ENCODE measurements around the gene ACOXL. TPM values are rescaled to one million over a fixed set of nuclear protein-coding genes. Genes with fewer than 3 reads are reported as not detected.

ACOXL gene
- total RNA-seq, 2 donors from 2014 or later = 0.52 TPM; not detected in 1

DNA sequence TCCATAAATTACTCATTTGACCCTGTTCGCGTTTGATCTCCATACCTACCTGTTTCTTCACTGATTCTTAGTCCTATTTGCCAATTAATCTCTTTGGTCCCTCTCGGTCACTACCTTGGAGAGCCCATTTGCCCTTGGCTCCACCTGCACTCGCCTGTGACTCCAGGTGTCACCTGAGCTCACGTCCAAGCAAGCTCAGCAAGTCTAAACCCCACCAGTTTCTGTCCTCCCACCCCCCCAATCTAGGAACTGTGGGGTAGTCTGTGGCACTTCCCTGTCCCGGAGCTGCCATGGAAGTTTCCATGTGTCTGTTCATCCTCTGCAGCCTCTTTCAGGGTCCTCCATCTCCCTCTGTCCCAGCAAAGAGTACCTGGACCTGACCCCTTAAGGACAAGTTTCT, 320.2 kb downstream of the ACOXL start:
- WGBS, 2 donors = 71 to 77% methylated on average over 6 of the region's 6 CpGs
- no peaks in the 10 kb centered on the region for H3K9me3 ChIP-seq
- H3K27me3 ChIP-seq = no peaks in the 10 kb centered on the region
- no peak overlapping the region for H3K27ac ChIP-seq
- DNase-seq = no peak
- no peak for ATAC-seq
- no peak overlapping the region for H3K4me3 ChIP-seq
- H3K36me3 ChIP-seq (replicated peaks in 1 of 2; ENCODE audit: insufficient read depth in 1 of 2, low read depth in 2 of 2) = no peaks in the 10 kb centered on the region
- TF ChIP-seq POLR2A (IDR thresholded peaks at IDR 0.05) = no peak
- TF ChIP-seq, protein P1, sequence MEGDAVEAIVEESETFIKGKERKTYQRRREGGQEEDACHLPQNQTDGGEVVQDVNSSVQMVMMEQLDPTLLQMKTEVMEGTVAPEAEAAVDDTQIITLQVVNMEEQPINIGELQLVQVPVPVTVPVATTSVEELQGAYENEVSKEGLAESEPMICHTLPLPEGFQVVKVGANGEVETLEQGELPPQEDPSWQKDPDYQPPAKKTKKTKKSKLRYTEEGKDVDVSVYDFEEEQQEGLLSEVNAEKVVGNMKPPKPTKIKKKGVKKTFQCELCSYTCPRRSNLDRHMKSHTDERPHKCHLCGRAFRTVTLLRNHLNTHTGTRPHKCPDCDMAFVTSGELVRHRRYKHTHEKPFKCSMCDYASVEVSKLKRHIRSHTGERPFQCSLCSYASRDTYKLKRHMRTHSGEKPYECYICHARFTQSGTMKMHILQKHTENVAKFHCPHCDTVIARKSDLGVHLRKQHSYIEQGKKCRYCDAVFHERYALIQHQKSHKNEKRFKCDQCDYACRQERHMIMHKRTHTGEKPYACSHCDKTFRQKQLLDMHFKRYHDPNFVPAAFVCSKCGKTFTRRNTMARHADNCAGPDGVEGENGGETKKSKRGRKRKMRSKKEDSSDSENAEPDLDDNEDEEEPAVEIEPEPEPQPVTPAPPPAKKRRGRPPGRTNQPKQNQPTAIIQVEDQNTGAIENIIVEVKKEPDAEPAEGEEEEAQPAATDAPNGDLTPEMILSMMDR (IDR thresholded peaks at IDR 0.05) = no peak
- peaks cover 13% of the 10 kb centered on the region for H3K4me1 ChIP-seq
- intact Hi-C loops (cut with DNase I) = no loop called here

DNA sequence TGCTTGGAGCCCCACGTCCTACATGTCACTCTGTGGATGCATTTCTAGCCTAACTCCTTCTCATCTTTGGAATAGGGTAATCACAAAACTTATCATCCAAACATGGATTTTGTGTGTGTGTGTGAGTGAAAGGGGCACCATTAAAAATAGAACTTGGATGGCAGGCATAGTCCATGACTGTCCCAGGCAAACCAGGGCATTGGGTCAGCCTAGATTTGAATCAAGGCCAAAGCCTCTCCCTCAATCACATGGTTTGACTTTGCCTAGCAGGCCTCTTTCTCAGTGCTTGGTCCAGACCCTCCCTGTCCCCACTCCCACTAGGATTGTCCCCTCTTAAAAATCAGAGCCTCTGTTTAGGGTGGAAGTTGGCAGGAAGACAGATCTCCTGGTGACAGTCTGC, 320.9 kb downstream of the ACOXL start:
- intact Hi-C loops (cut with DNase I) = no loop called here
- Histone ChIP-seq H3K4me1 (peaks cover 13% of the 10 kb centered on the region), H3K9me3 (no peaks in the 10 kb centered on the region), H3K36me3 (replicated peaks in 1 of 2; ENCODE audit: insufficient read depth in 1 of 2, low read depth in 2 of 2) (no peaks in the 10 kb centered on the region), H3K27me3 (no peaks in the 10 kb centered on the region), H3K4me3 (no peak overlapping the region), H3K27ac (no peak overlapping the region)
- 76 to 82% methylated on average over 1 of the region's 1 CpG for WGBS, 2 donors
- ATAC-seq = no peak
- no peak for DNase-seq
- TF ChIP-seq POLR2A (IDR thresholded peaks at IDR 0.05) = no peak
- TF ChIP-seq, protein P1 (IDR thresholded peaks at IDR 0.05) = no peak

DNA sequence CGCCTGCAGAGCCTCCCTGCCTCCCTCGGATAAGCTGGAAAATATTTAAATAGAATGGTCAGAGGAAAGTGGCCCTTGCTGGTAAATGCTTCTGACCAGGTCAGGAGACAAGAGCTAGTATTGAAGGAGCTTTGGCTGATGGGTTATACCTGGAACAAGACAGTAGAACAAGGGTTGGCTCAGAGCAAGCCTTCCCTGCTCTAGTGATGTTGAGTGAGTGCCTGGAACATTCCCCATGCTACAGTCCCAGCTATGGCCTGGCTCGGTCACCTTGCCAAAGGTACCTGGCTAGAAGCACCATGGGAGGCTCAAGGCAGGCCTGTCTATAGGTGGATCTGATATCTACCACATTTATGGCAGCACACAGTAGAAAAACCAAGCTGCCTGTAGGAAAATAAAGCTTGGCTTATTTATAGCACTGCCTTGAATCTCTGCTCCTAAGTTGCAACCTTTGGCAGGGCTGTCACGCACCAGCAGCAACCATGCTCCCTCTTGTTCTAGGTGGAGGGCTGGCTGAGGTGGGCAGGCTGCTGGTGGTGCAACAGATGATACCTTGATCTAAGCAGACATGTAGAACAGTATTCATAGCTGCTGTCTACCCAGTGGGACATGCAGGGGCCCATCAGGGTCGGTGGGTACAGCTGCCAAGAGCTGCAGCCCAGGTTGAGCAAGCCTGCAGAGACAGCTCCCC, 321.6 kb downstream of the ACOXL start:
- no peaks in the 10 kb centered on the region for H3K9me3 ChIP-seq
- intact Hi-C loops (cut with DNase I) = no loop called here
- no peaks in the 10 kb centered on the region for H3K27me3 ChIP-seq
- peaks cover 13% of the 10 kb centered on the region for H3K4me1 ChIP-seq
- H3K36me3 ChIP-seq (replicated peaks in 1 of 2; ENCODE audit: insufficient read depth in 1 of 2, low read depth in 2 of 2) = no peaks in the 10 kb centered on the region
- ATAC-seq = no peak
- 74 to 84% methylated on average over 4 to 5 of the region's 5 CpGs for WGBS, 2 donors
- H3K4me3 ChIP-seq = no peak overlapping the region
- DNase-seq = no peak
- TF ChIP-seq, protein P1 (IDR thresholded peaks at IDR 0.05) = no peak
- no peak for TF ChIP-seq POLR2A (IDR thresholded peaks at IDR 0.05)
- no peak overlapping the region for H3K27ac ChIP-seq

DNA sequence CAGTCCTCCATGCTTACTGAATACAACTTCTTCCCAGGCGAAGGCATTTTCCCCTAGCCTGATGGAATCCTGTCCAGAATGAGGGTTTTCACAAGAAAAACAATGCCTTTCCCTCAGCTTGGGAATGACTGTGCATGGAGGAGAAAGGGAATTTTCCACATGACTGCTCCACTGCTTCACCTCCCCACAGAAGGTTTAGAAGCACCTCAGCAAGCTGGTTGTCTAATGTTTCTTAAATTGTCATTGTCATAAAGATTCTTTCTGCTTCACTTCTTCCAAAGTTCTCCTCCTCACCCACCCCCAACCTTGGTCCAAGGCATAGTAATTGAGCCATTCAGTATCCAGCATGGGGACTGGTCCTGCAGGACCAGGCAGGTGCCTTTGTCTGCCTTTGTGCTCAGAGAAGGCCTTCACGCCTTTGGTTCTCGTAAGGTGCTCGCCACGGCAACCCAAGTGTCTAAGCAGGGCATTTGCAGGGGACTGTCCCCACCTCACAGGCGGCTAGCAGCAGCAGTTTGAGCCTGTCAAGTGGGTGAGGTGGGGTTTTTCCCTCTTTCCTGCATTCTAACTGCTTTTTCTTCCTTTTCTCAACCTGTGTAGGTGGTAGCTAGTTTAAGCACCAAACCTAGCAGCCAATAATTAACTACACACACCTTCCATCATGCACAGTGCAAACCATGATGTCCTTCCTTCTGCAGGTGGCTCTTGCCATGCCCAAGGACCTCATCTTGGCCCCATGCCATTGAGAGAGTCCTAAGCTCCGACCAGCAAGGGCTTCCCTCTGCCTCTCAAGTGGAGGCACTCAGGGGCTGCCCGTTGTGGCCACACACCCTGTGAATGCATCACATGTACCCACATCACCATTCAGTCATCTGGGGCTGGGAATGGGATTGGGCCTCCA, 322.7 kb downstream of the ACOXL start:
- no peak overlapping the region for H3K27ac ChIP-seq
- no peak for TF ChIP-seq POLR2A (IDR thresholded peaks at IDR 0.05)
- TF ChIP-seq, protein P1 (IDR thresholded peaks at IDR 0.05) = no peak
- peaks cover 8% of the 10 kb centered on the region for H3K4me1 ChIP-seq
- WGBS, 2 donors = 77 to 78% methylated on average over 7 to 8 of the region's 8 CpGs
- H3K4me3 ChIP-seq = no peak overlapping the region
- no peak for DNase-seq
- intact Hi-C loops (cut with DNase I) = no loop called here
- ATAC-seq = no peak
- no peaks in the 10 kb centered on the region for H3K27me3 ChIP-seq
- no peaks in the 10 kb centered on the region for H3K9me3 ChIP-seq
- H3K36me3 ChIP-seq (replicated peaks in 1 of 2; ENCODE audit: insufficient read depth in 1 of 2, low read depth in 2 of 2) = no peaks in the 10 kb centered on the region

Measured in body of pancreas (tissue), 4 donors.